Keratinocyte (primary cell): ENCODE data around the gene ZNF521. TPM values are rescaled to one million over a fixed set of nuclear protein-coding genes. Genes with fewer than 3 reads are reported as not detected.

Source experiments
- DNase-seq: peaks from one replicate; pipeline ENCODE4 v3.0.0-alpha.2; 2011; ENCODE audit warnings: low read depth, missing footprints, low spot score
- FAIRE-seq: peaks from 2 replicates; lab custom pipeline; 2011; peaks lifted over from hg19 to GRCh38; lab: Jason Lieb, UNC
- H2AFZ ChIP-seq: 2 replicates; pipeline ENCODE4 v1.6.0; 2012; ENCODE audit warnings: low read length, control low read depth, inconsistent platforms; ENCODE audit not compliant: control insufficient read depth
- H3K27ac ChIP-seq: 2 replicates; pipeline ENCODE4 v1.5.1; 2011; ENCODE audit warnings: low read length; ENCODE audit not compliant: control insufficient read depth, insufficient read depth
- H3K27me3 ChIP-seq: 3 replicates; pipeline ENCODE4 v1.6.0; 2011; ENCODE audit warnings: low read length; ENCODE audit not compliant: control insufficient read depth, insufficient read depth; ENCODE audit errors: extremely low read depth
- H3K36me3 ChIP-seq, 2 experiments: 2 replicates in 1 of 2; 3 replicates in 1 of 2; pipeline ENCODE4 v1.5.1; 2011; ENCODE audit warnings: low read length in 2 of 2, mild to moderate bottlenecking in 1 of 2; ENCODE audit not compliant: control insufficient read depth in 2 of 2, insufficient read depth in 2 of 2; ENCODE audit errors: extremely low read depth in 1 of 2
- H3K4me1 ChIP-seq: 3 replicates; pipeline ENCODE4 v1.5.1; 2011; ENCODE audit warnings: low read length; ENCODE audit not compliant: control insufficient read depth, insufficient read depth; ENCODE audit errors: extremely low read depth
- H3K4me2 ChIP-seq: 3 replicates; pipeline ENCODE4 v1.6.0; 2011; ENCODE audit warnings: low read depth, low read length; ENCODE audit not compliant: control insufficient read depth, insufficient read depth; ENCODE audit errors: extremely low read depth
- H3K4me3 ChIP-seq, 3 experiments: fragments of 200-600 bp in 1 of 3; sonication (generic) in 1 of 3; 2 replicates in 2 of 3; 3 replicates in 1 of 3; pipeline ENCODE4 v1.5.1; 2011 to 2016; ENCODE audit warnings: low read length in 3 of 3, mild to moderate bottlenecking in 3 of 3, control low read depth in 2 of 3, inconsistent platforms in 1 of 3, low read depth in 1 of 3, mixed read lengths in 1 of 3, mixed run types in 1 of 3, moderate library complexity in 1 of 3; ENCODE audit not compliant: control insufficient read depth in 2 of 3, insufficient read depth in 2 of 3; ENCODE audit errors: extremely low read depth in 1 of 3
- H3K79me2 ChIP-seq: 2 replicates; pipeline ENCODE4 v1.6.0; 2012; ENCODE audit warnings: low read length; ENCODE audit not compliant: control insufficient read depth, insufficient read depth
- H3K9ac ChIP-seq: 3 replicates; pipeline ENCODE4 v1.6.0; 2011; ENCODE audit warnings: low read length; ENCODE audit not compliant: control insufficient read depth, insufficient read depth; ENCODE audit errors: extremely low read depth
- H3K9me1 ChIP-seq: 3 replicates; pipeline ENCODE4 v1.6.0; 2011; ENCODE audit warnings: low read length; ENCODE audit not compliant: control insufficient read depth, insufficient read depth; ENCODE audit errors: extremely low read depth
- H3K9me3 ChIP-seq: 2 replicates; pipeline ENCODE4 v1.5.1; 2012; ENCODE audit warnings: low read depth, low read length; ENCODE audit not compliant: control insufficient read depth
- H4K20me1 ChIP-seq: 3 replicates; pipeline ENCODE4 v1.6.0; 2011; ENCODE audit warnings: low read length; ENCODE audit not compliant: control insufficient read depth, insufficient read depth; ENCODE audit errors: extremely low read depth
- EZH2 ChIP-seq: IDR thresholded peaks from one replicate; pipeline ENCODE4 v1.6.1; 2012; ENCODE audit warnings: inconsistent platforms, mild to moderate bottlenecking, low read length, moderate library complexity
- dilution Hi-C: fragments of 300-500 bp; cut with MboI; formaldehyde crosslinking; loops from one replicate; pipeline ENCODE4 v1.7.0; 2020; ENCODE audit warnings: low sequenced_read_pairs; ENCODE audit not compliant: extremely low pct_ligation_motif_present
- polyA plus RNA-seq, 5 experiments: library from polyadenylated mRNA; depleted of rRNA in 3 of 5; stranded (reverse) in 3 of 5; stranded (forward) in 1 of 5; unstranded in 1 of 5; fragments of >200 nt; gene quantifications; 1 replicate in 1 of 5; 2 replicates in 3 of 5; 3 replicates in 1 of 5; pipeline versions ENCODE4 v1.2.1 to v1.2.3, GENCODE V29; 2011 to 2012; ENCODE audit warnings: missing spikeins in 2 of 5, low read depth in 1 of 5, low replicate concordance in 1 of 5
- TF ChIP-seq, protein P1 (sequence below), 3 experiments: IDR thresholded peaks in 1 of 3; conservative IDR thresholded peaks in 1 of 3; optimal IDR thresholded peaks in 1 of 3; 2 replicates in 2 of 3; 3 replicates in 1 of 3; pipeline versions ENCODE3 to v1.5.1; 2011; ENCODE audit warnings: low read length in 3 of 3, mild to moderate bottlenecking in 3 of 3, moderate library complexity in 2 of 3, control low read depth in 1 of 3, inconsistent platforms in 1 of 3; ENCODE audit not compliant: insufficient read depth in 2 of 3; ENCODE audit errors: extremely low read depth in 1 of 3

ZNF521 gene
- polyA plus RNA-seq, 1 donor (not counting 4 experiments of a cell fraction or from before 2014, with no cell fraction given), result 0.07 TPM

DNA sequence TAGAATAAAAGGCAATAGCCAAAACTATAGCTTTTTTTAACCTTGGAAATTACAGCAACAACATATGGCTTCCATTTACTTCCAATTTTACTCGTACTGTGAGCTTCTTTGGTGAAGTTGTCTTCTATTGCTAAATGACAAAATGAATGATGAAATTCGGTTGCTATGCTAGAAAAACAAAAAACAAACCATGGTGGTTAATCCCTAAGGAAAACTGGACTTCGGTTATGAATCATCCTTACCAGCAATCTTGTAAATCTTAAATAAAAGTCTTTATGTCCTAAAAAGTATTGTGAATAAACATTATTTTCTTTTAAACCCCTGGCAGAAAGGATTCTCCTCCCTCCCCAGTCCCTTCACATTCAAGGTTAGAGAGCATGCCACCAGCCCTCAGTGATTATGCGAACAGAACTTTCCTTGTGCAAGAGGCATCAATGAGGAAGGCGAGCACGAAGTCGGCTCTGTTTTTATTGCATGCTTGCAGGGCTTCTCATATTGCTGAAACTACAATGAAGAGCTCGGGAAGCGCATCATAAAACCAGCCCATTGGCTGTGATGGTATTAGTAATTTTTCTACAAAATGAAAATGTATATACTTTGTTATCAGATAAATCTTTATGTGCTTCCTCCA lies 62.9 kb downstream of the ZNF521 start:
- H3K27ac ChIP-seq, result no peak overlapping the region
- no peaks in the 10 kb centered on the region for H3K9me3 ChIP-seq
- H3K9ac ChIP-seq, result no peak overlapping the region
- no peaks in the 10 kb centered on the region for H3K27me3 ChIP-seq
- H3K9me1 ChIP-seq, result no peaks in the 10 kb centered on the region
- no peaks in the 10 kb centered on the region for H4K20me1 ChIP-seq
- no peak overlapping the region for H3K4me2 ChIP-seq
- no peaks in the 10 kb centered on the region for H3K4me1 ChIP-seq
- dilution Hi-C loops, result no loop called here
- no peak overlapping the region for H3K4me3 ChIP-seq
- H2AFZ ChIP-seq, result no peak overlapping the region
- H3K36me3 ChIP-seq, result no peaks in the 10 kb centered on the region
- no peak for DNase-seq
- FAIRE-seq, result no peak
- no peaks in the 10 kb centered on the region for H3K79me2 ChIP-seq
- TF ChIP-seq, protein P1, sequence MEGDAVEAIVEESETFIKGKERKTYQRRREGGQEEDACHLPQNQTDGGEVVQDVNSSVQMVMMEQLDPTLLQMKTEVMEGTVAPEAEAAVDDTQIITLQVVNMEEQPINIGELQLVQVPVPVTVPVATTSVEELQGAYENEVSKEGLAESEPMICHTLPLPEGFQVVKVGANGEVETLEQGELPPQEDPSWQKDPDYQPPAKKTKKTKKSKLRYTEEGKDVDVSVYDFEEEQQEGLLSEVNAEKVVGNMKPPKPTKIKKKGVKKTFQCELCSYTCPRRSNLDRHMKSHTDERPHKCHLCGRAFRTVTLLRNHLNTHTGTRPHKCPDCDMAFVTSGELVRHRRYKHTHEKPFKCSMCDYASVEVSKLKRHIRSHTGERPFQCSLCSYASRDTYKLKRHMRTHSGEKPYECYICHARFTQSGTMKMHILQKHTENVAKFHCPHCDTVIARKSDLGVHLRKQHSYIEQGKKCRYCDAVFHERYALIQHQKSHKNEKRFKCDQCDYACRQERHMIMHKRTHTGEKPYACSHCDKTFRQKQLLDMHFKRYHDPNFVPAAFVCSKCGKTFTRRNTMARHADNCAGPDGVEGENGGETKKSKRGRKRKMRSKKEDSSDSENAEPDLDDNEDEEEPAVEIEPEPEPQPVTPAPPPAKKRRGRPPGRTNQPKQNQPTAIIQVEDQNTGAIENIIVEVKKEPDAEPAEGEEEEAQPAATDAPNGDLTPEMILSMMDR (optimal IDR thresholded peaks at IDR 0.05 in 1 of 3, IDR thresholded peaks at IDR 0.05 in 1 of 3, conservative IDR thresholded peaks at IDR 0.05 in 1 of 3; ENCODE audit: extremely low read depth in 1 of 3, insufficient read depth in 2 of 3, low read length in 3 of 3), result no peak
- no peak for TF ChIP-seq EZH2

DNA sequence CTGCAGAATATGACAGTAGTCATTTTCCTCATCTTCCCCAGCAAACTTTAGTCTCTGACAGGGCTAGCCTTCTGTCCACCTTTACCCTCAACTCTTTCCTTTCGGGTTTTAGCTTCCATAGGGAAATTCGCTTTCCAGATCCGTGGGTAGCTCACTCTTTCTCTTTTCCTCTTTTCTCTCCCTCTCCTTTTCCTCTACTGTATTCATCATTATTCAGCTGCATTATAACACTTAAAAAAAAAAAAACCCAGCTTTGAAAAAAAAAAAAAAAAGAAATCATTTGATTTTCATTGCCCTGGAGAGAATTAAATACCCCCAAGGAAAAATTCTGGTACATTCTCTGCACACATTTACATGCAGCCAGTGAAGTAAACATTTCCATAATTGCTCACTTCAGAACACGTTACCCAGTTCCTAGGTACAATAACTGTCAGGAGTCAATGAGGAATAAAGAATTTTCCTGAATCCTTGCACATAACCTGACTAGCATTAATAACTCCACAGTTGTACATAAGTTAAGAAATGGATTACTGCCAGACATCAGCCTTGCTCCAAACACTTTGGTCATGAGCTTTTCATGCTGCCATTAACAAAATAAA lies 63.5 kb downstream of the ZNF521 start:
- dilution Hi-C loops, result no loop called here
- Histone ChIP-seq H3K4me3 (no peak overlapping the region), H3K9me3 (no peaks in the 10 kb centered on the region), H3K79me2 (no peaks in the 10 kb centered on the region), H3K9ac (no peak overlapping the region), H3K4me2 (no peak overlapping the region), H3K36me3 (no peaks in the 10 kb centered on the region), H4K20me1 (no peaks in the 10 kb centered on the region), H3K9me1 (no peaks in the 10 kb centered on the region), H3K27ac (no peak overlapping the region), H3K27me3 (no peaks in the 10 kb centered on the region), H2AFZ (no peak overlapping the region), H3K4me1 (no peaks in the 10 kb centered on the region)
- no peak for FAIRE-seq
- DNase-seq, result no peak
- TF ChIP-seq EZH2, result no peak
- TF ChIP-seq, protein P1 (optimal IDR thresholded peaks at IDR 0.05 in 1 of 3, IDR thresholded peaks at IDR 0.05 in 1 of 3, conservative IDR thresholded peaks at IDR 0.05 in 1 of 3; ENCODE audit: extremely low read depth in 1 of 3, insufficient read depth in 2 of 3, low read length in 3 of 3), result no peak
